HG03139 (cell line): ENCODE results near the gene CHST15.
"Not testable (repeated sequence)": the region's sequence is repeated elsewhere in the genome, so short reads cannot be mapped to it uniquely, and the experiment has no call there.

Experiments used
- ATAC-seq: cut with Tn5 transposase; IDR thresholded peaks from one replicate; pipeline ENCODE4 v1.9.1; 2021; ENCODE audit not compliant: unreplicated experiment

Gene CHST15

DNA sequence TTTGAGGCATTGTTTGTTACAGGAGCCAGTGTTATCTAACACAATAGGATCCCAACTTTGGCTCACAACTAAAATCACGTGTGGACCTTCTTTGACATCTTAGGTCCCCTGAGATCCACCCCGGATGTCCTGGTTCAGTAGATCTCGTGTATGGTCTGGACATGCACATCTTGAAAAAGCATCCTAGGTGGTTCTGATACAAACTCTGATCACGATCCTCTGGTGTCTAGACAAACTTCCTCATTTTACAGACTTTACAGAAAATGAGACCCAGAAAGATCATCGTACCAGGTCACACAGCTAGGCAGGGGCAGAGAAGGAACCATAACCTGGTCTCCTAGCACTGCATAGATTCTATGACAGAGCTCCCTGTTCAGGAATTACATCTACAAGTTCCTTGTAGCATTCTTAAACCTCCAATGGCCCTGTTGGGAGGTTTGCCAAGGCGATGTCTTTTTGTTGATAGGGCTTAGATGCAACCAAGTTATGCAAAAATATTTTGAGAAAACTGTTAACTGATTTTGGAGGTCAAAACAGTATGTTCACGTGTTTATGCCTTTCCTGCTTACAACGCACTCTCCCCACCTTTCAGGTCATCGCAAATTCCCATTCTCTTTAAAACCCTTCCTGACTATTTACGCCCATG lies 30.8 kb upstream of the CHST15 start:
- peak; percentile 46 for ATAC-seq

DNA sequence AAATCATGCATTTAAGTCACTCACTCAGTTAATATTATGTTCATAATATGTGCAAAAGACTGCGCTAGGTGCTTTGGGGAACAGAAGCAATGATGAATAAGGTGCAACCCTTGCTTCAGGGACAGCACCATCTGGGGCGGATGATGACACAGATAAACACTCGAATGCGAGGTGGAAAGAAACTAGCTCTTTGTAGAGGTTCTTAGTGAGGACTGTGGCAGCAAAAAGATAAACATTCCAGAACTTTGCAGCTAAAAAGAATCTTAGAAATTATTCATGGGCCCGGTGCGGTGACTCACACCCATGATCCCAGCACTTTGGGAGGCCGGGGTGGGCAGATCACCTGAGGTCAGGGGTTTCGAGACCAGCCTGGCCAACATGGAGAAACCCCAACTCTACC lies 29.8 kb upstream of the CHST15 start:
- no peak for ATAC-seq

DNA sequence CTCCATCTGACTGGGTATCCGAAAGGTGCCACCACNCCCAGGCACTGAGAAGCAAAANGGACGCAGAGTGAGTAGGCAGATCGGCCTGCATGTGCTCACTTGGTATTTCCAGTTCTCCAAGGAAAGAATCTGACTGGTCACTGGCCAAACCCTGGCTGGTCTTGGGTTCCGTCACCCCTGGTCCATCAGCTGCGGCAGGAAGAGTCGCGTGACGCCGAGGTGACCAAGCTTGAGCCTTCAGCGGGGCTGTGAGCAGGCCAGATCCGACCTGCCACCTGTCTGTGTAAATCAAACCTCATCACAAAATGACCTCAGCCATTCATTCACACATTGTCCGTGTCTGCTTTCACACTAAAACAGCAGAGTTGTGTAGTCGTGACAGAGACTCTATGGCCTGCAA lies 28.8 kb upstream of the CHST15 start:
- no peak for ATAC-seq

DNA sequence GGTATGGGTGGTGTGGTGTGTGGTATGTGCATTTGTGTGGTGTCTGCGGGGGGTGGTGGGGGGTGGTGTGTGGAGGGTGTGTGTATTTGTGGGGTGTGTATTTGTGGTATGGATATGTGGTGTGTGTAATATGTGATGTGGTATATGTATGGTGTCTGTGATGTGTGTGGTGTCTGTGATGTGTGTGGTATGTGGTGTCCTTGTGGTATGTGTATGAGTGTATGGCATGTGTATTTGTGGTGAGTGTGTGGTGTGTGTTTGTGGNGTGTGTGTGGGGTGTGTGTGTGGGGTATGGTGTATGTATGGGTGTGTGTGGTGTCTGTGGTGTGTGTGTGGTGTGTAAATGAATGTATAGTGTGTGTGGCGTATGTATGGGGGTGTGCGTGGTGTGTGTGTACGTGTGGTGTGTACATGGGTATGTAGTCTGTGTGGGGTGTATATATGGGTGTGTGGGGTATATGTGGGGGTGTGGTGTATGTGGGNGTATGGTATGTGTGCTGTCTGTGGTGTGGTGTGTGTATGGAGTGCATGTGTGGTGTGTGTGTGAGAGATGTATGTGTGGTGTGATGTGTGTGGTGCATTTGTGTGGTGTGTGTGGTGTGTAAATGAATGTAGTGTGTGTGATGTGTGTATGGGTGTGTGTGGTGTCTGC lies 27.1 kb upstream of the CHST15 start:
- ATAC-seq: no peak

DNA sequence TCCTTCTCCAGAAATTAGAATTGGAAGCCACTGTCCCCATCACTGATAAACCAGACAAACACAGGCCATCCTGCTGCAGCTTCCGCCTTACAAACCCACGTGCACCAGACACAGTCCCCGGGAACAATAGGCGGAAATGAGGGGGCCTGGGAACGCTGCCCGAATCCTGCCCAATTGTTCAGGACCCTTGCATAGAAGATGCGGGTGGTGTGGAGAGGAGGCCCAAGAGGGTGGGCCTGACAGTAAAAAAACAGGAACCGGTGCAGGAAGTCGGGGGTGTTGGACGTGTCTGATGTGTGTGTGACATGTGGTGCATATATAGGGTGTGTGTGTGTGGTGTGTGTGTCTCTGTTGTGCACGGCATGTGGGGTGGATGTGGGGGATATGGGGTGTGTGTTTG lies 26.5 kb upstream of the CHST15 start:
- ATAC-seq: no peak

DNA sequence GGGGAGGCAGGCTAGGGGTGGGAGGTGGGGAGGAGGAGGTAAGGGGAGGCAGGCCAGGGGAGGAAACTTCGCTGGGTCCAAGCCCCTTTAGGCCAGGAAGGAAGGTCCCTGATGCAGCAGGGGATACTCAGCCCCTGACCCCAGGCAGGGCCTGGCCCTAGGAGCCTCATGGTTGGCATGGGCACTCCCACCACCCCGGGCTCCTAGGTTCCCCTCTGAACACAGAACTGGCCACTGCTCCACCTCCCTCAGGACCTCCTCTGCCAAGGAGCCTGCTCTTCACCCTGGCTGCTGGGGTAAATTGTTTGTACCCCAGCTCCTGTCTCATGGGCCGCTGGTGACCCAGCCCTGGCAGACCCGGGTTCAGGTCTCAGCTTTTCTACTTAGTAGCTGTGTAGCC lies 25.8 kb upstream of the CHST15 start:
- ATAC-seq: no peak

DNA sequence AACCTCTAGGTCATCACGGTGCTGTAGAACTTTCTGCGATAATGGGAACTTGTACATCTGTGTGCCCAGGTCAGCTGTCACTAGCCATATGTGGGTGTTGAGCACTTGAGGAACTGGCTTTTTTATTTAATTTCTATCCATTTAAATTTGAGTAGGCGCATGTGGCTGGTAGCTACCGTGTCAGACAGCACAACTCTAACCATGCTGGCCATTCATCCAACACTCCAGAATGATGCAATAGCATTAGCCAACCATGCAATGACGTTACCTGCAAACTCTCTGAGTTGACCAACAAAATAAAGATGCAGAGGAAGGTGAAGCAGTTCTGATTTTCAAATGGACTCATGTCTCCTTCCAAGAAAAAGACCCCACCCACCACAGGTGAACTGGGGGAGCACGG lies 24.4 kb upstream of the CHST15 start:
- ATAC-seq: no peak

DNA sequence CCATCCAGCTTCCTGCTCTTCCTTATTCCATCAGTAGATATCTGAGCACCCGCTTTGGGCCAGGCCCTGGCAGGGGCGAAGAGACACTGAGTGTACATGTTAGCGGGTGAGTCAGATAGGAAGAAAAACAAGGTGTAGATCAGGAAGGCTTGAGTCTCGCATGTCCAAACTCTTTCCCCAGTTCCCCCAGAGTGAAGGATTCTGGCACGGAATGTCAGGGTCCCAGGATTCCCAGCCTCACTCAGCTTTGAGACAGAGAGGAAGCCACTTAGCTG lies 24.1 kb upstream of the CHST15 start:
- no peak for ATAC-seq

DNA sequence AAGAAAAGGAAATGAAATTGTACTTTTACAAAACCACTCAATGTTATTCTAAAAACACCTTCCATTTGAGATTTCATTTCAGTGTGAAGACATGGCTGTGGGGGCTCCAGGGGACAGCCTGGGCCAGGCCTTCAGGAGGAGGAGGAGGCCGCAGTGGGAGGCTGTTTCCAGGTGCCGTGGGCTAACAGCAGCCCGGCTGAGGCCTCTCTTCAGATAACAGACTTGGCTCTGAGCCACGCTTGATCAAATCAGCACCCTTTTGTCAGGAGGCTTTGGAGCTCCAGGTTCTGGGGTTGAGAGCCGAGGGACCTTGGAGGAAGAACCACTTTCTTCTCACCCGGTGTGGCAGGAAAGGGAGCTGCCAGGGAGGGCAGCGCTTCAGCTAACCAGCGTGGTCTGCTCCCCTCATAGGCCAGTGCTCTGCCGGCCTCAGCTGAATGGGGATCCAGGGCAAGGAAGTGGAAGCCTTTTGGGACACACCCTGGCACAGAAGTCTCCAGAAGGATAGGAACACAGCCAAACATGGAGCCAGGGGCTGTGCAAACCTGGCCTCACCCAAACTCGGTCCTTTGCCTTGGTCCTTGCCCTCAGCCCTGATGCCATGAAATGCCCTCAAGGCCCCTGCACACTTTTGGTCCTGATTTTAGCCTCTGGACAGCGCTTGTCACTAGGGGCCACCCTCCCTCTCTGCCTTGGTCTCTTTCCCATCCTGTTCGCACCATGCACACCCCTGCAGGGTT lies 23.5 kb upstream of the CHST15 start:
- no peak for ATAC-seq

DNA sequence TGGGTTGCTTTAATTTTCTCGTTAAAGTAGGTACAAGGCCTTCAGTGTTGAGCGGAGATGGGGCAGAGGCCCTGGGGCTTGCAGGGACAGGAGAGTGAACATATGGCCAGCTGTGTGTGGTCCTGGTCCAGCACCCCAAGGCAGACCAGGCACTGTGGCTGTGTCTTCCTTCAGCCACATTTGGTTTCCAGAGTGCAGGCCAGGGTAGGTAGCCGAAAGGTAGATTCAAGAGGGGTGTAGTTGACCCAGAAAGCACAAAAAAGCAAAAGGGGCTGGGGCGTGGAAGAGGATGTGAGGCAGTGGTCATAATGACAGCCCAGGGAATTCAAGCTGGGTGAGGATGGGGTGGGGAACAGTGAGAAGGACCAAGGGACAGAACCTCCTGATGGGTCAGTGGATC lies 21.3 kb upstream of the CHST15 start:
- ATAC-seq: no peak

DNA sequence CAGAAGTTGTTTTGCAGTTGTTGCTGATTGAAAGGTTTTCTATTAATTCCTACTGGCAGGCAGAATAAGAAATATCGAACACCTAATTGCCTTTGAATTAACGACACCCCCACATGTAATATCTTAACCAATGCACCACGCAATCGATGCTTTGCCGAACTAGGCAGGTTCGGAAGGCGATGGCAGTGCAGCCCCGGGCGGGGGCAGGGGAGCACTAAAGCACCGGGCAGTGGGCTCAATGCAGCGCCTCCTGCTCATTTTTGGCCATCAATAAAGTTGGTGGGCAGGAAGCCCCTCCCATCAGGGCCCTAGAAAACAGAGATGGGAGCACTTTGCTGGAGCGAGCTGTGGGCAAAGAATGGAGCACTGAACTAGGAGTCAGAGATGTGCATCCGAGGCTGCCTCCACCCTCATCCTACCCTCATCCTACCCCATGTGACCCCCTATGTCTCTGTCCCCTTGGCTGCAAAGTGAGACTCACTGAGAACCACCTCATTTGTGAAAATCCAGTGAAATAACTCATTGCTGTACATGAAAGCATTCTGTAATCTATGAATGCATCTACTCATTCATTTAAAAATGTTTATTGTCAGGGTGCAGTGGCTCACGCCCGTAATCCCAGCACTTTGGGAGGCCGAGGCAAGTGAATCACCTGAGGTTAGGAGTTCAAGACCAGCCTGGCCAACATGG lies 19.6 kb upstream of the CHST15 start:
- no peak for ATAC-seq

DNA sequence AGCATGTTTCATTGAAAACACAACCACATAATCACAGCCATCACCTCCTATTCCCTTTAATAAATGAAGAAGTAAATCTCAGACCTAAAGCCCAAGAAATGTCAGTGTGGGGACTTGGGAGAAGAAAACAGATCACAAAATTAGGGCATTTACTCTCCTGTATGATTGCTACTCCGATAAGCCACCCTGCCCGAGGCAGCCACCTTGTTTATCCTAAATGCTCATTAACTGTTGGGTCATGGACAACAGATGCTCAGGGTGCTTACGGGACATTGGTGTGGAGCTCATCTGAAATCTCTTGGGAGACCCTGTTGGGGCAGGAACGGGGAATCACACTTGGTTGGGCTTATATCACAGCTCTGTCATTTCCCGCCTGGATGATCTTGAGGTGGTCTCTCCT lies 17.5 kb upstream of the CHST15 start:
- ATAC-seq: no peak

DNA sequence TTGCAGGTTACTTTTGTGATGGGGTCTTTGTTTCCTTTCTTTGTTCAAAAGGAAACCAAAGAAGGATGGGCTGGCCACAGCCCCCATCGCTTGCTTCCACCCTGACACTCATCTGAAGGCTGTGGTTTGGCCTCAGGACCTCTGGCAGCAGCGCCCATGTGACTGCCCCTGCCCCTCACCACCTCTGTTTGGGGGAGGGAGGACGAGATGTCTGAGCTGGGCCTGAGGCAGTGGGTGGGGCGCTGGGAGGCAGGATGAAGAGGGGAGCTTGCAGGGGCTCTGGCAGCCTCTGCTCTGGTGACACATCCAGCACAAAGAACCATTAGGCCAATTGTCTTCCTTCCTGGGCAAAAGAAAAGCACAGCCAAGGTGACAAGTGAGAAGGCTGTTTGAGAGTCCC lies 15.9 kb upstream of the CHST15 start:
- no peak for ATAC-seq

DNA sequence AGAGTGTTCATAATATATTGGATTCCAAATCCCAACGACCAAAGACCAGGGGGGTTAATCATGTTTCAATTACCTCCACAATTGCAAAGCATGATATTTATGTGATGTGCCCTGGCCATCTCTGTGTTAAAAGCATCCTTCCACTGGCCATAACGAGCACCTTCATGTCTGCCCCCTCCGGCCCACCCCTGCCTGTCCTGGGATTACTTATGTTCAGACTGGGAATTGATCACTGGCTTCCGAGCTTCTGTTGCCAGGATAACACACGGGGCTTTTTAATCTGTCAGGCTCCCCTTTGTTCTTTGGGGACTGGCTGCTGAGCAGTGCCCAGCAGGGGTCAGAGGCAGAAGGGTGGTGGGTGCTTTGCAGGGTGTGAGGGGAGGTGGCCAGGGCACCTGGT lies 13.7 kb upstream of the CHST15 start:
- ATAC-seq: no peak

DNA sequence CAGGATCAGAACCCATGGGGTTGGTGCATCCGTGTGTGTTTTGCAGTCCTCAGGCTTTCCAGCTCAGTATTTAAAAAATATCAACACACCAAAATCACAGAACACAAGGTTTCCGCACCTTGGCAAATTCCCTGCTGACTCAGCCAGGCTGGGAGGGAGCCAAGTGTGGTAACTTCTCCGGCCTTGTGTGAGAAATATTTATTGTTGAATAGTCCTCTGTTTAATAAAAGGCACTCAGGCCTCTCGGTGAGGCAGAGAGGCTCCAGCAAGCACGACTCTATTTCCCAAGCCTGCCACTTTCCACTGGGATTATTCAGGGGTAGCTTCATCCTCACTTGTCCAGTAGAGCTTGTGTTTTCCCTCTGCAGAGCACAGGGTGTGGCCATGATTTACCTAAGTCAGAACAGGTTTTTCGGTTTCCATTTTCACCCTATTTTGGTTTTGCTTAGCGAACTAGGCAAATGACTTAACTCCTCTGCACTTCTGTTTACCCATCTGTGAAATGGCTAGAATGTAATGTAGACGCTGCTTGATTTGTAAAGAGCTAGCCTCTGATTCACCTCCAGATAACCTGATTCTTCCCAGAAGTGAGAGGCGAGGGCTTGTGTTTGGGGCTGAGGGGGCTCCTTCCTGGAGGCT lies 13.0 kb upstream of the CHST15 start:
- peak; percentile 73 for ATAC-seq

DNA sequence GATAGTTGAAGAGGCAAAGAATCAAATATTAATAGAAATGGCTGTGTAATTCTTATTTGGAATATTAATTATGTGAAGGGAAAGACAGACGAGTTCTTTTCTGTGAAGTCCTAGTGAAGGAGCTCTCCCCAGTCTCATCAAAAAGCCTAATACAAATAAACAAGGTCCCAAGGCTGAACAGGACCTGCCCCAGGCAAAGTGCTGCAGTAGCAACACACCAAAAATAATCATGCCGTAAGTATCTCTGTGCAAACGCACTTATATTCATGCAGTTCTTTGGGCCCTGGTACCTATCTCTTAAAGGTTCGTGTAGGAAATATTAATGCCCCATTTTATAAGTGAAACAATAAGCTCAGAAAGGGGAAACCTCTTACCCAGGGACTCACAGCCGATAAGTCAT lies 12.2 kb upstream of the CHST15 start:
- ATAC-seq: no peak

DNA sequence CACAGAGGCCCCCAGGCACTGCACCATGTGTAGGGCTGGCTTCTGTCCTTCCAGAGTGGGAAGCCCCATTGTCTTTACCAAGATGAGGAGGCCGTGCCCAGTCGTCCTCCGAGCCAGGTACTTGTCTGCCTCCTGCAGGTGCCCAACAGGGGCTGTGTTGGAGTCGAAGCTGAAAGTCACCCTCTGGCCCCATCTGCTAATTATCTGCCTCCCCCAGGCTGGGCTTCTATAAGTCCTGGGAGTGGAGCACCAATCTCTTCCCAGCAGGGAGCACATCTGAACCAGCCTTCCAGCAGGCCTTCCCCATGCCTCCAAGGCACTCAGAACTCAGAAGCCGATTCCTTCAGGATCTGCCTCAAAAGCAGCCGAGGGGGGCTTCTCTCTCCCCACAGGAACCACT lies 11.6 kb upstream of the CHST15 start:
- ATAC-seq: no peak

DNA sequence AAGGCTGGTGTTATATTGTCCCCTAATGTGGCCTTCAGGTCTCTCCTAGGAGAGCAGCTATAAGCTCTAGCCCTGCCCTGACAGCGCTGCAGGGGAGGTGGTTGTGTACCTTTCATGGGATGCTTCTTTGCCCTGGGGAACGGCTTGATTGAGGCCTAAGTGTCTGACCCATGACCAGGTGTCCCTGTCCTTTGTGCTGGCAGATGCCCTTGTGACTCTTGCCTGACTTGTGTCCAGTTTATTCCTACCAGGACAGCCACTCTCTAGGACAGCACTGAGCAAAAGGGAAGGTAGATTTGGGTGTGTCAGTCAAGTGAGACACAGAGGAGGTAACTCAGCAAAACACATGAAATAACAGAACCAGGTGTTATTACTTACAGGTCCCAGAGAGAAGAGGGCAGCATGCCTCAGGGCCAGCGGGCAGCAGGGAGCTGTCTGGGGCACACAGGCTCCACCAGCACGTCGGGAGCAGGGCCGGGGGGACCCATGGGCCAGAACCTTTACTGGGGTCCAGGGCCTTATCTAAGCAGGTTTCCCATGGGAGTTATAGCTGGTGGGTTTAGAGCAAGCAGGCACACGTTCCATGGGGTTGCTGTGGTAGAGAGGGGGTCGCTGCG lies 10.7 kb upstream of the CHST15 start:
- ATAC-seq: no peak

DNA sequence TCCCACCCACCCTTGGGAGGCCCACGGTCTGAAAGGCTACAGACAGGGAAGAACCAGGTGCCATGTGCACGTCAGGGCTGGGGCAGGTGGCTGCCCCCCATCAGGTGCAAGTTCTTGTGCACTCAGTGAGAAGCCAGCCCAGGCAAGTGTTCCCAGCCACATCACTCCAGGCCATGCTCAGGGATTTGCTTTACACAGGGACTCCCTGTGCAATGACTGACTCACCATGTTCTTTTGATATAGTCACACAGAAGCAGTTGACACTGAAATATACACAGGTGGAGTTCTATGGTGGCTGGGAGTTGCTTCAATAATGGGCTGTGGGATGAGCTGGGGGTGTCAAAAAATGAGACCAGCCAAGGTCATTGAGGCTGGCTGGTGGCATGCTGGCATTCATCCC lies 8.0 kb upstream of the CHST15 start:
- no peak for ATAC-seq

DNA sequence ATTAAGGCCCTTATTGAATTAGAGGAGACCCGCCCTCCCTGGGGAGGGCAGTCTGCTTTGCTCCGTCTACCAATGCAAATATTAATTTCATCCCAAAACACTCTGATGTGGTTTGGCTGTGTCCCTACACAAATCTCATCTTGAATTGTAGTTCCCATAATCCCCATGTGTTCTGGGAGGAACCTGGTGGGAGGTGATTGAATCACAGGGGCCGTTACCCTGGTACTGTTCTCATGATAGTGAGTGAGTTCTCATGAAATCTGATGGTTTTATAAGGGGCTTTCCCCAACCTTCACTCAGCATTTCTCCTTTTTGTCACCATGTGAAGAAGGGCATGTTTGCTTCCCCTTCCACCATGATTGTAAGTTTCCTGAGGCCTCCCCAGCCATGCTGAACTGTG lies 7.3 kb upstream of the CHST15 start:
- ATAC-seq: not testable (repeated sequence)

DNA sequence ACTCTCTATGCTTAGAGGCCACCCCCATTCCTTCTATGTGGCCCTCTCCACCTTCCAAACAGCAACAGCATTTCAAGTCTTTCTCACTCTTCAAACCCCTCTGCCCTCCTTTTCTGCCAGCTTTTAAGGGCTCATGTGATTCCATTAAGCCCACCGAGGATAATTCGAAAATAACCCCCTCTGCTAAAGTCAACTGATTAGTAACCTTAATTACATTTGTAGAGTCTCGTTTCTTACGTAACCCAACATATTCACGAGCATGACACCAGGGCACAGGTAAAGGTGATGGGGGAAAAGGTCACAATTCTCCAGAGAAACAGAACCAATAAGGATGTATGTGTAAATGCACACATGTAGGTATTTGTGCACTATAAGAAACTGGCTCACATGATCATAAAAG lies 6.7 kb upstream of the CHST15 start:
- no peak for ATAC-seq
